Measurements from ENCODE around the gene MCTP1.

The MCTP1 gene

DNA sequence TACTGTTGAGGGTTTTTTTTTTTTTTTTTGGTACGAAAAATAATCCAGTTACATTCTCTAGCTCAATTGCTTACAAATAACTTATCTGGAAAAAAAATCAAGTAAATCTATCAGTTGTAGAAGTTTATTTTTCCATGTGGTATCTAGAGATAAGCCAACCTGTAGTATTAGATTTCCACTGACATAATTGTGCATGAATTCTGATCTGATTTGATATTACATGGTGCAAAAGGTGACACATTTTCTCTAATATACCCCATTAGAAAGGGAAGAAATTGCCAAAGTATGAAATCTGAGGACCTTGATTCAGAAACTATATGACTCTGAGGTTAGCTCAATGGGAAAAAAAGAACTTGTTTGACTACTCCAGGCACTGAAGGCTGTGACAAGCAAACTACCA lies 524.9 kb downstream of the MCTP1 start:
- no peaks in the 10 kb centered on the region for H3K36me3 ChIP-seq (ENCODE audit: control insufficient read depth, insufficient read depth, low read length)
- no peaks in the 10 kb centered on the region for H3K9me3 ChIP-seq (ENCODE audit: control insufficient read depth, low read length)
- TF ChIP-seq, protein P1, sequence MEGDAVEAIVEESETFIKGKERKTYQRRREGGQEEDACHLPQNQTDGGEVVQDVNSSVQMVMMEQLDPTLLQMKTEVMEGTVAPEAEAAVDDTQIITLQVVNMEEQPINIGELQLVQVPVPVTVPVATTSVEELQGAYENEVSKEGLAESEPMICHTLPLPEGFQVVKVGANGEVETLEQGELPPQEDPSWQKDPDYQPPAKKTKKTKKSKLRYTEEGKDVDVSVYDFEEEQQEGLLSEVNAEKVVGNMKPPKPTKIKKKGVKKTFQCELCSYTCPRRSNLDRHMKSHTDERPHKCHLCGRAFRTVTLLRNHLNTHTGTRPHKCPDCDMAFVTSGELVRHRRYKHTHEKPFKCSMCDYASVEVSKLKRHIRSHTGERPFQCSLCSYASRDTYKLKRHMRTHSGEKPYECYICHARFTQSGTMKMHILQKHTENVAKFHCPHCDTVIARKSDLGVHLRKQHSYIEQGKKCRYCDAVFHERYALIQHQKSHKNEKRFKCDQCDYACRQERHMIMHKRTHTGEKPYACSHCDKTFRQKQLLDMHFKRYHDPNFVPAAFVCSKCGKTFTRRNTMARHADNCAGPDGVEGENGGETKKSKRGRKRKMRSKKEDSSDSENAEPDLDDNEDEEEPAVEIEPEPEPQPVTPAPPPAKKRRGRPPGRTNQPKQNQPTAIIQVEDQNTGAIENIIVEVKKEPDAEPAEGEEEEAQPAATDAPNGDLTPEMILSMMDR (IDR thresholded peaks at IDR 0.05), result no peak

DNA sequence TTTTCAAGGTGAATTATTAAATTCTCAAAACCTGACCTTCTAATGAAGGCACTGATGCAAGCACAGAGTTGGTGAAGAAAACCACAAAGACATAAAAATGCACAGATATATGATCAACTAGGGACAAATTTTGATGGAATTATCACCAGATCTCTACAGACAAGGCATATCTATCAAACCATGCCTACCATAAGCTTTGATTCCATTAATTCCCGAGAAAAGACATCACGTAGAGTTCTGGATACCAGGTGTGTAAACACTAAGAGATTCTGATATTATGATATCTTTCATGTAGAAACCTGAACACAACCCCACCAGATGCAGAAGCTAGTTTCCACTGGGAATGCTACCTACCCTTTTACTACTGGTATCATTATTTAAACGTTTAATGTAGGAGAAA lies 525.9 kb downstream of the MCTP1 start:
- Histone ChIP-seq H3K36me3 (ENCODE audit: control insufficient read depth, insufficient read depth, low read length) (no peaks in the 10 kb centered on the region), H3K27ac (no peak overlapping the region), H3K27me3 (ENCODE audit: control insufficient read depth, insufficient read depth, low read length) (no peaks in the 10 kb centered on the region), H3K9me3 (ENCODE audit: control insufficient read depth, low read length) (no peaks in the 10 kb centered on the region), H3K4me3 (ENCODE audit: low read depth, low read length) (no peak overlapping the region), H2AFZ (no peak overlapping the region), H3K4me2 (ENCODE audit: low read length) (no peak overlapping the region), H3K4me1 (no peaks in the 10 kb centered on the region), H3K9ac (no peak overlapping the region), H3K79me2 (no peaks in the 10 kb centered on the region)
- TF ChIP-seq, protein P1 (IDR thresholded peaks at IDR 0.05), result no peak

More for the DNA sequence above, 524.9 kb downstream of the MCTP1 start:
- Histone ChIP-seq H3K4me3 (ENCODE audit: low read depth, low read length) (no peak overlapping the region), H3K27me3 (ENCODE audit: control insufficient read depth, insufficient read depth, low read length) (no peaks in the 10 kb centered on the region), H3K27ac (no peak overlapping the region), H3K79me2 (no peaks in the 10 kb centered on the region), H3K4me1 (no peaks in the 10 kb centered on the region), H2AFZ (no peak overlapping the region), H3K9ac (no peak overlapping the region), H3K4me2 (ENCODE audit: low read length) (no peak overlapping the region)

DNA sequence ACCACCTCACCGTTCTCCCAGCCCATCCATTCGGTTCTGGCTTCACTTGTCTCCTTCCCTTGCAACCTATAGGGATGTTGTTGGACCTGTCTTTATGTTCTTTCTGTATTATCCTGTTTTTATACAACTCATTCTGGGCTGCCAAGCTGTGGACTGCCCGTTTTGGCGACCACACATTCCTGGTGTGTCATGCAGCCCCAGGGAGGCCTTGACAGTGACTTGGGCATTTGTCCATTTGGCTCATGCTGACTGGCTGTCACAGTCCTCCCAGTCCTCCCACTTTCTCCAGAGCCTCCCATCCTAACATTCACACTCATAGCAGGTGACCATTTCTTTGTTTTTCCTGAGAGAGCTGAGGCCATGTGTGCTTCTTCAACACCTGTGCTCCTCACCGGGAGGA lies 530.1 kb downstream of the MCTP1 start:
- Histone ChIP-seq H3K4me2 (ENCODE audit: low read length) (no peak overlapping the region), H3K9me3 (ENCODE audit: control insufficient read depth, low read length) (no peaks in the 10 kb centered on the region), H3K9ac (no peak overlapping the region), H3K36me3 (ENCODE audit: control insufficient read depth, insufficient read depth, low read length) (no peaks in the 10 kb centered on the region), H3K27ac (no peak overlapping the region), H3K4me3 (ENCODE audit: low read depth, low read length) (no peak overlapping the region), H3K79me2 (no peaks in the 10 kb centered on the region), H3K27me3 (ENCODE audit: control insufficient read depth, insufficient read depth, low read length) (no peaks in the 10 kb centered on the region), H2AFZ (no peak overlapping the region), H3K4me1 (no peaks in the 10 kb centered on the region)
- TF ChIP-seq, protein P1 (IDR thresholded peaks at IDR 0.05), result no peak

DNA sequence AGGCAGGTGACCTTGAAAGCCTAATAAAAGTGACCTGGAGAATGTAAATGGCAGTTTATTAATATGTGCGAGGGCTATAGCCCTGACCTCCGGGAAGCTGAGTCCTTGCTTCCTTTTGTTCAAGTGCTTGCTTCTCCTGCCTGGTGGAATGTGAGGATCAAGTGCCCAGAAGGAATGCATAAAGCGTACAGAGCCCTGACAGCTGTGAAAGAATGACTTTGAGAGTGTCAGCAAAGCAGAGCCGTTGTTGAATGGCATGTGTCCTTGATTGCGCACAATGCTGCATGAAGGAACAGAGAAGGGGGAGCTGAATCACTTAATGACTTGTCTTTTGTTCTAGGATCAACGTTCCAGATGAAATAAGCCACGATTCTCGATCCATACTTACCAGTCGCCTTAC lies 533.4 kb downstream of the MCTP1 start:
- TF ChIP-seq, protein P1 (IDR thresholded peaks at IDR 0.05), result no peak
- no peaks in the 10 kb centered on the region for H3K27me3 ChIP-seq (ENCODE audit: control insufficient read depth, insufficient read depth, low read length)
- no peaks in the 10 kb centered on the region for H3K79me2 ChIP-seq
- H3K36me3 ChIP-seq (ENCODE audit: control insufficient read depth, insufficient read depth, low read length), result no peaks in the 10 kb centered on the region
- no peak overlapping the region for H3K4me2 ChIP-seq (ENCODE audit: low read length)
- H2AFZ ChIP-seq, result no peak overlapping the region
- H3K4me3 ChIP-seq (ENCODE audit: low read depth, low read length), result no peak overlapping the region
- no peaks in the 10 kb centered on the region for H3K4me1 ChIP-seq
- H3K9me3 ChIP-seq (ENCODE audit: control insufficient read depth, low read length), result no peaks in the 10 kb centered on the region
- H3K27ac ChIP-seq, result no peak overlapping the region
- no peak overlapping the region for H3K9ac ChIP-seq

DNA sequence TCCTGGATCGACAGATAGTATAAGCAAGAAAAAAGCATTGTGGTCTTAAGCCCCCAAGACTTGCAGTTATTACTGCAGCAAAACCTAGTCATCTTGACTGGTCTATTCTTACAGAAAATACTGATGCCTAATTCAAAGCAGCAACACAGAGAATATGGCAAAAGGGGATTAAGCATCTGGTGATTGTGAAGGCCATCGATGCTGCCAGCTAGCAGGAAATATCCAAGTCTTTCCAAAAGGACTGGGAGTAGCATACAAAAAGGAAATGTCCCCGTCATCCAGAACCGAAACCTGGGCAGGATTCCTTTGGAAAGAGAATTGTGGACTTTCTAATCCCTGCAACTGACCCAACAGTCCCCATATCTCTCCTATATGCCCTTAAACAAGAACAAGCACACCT lies 534.2 kb downstream of the MCTP1 start:
- no peaks in the 10 kb centered on the region for H3K36me3 ChIP-seq (ENCODE audit: control insufficient read depth, insufficient read depth, low read length)
- no peak overlapping the region for H3K4me3 ChIP-seq (ENCODE audit: low read depth, low read length)
- H3K79me2 ChIP-seq, result no peaks in the 10 kb centered on the region
- H3K9me3 ChIP-seq (ENCODE audit: control insufficient read depth, low read length), result no peaks in the 10 kb centered on the region
- H2AFZ ChIP-seq, result no peak overlapping the region
- no peak overlapping the region for H3K27ac ChIP-seq
- TF ChIP-seq, protein P1 (IDR thresholded peaks at IDR 0.05), result no peak
- no peaks in the 10 kb centered on the region for H3K4me1 ChIP-seq
- no peak overlapping the region for H3K9ac ChIP-seq
- H3K4me2 ChIP-seq (ENCODE audit: low read length), result no peak overlapping the region
- no peaks in the 10 kb centered on the region for H3K27me3 ChIP-seq (ENCODE audit: control insufficient read depth, insufficient read depth, low read length)

All from parathyroid adenoma (tissue), 2 donors.